ENCODE results near the gene ACTN1.

Gene ACTN1

GRCh38 chr14:68910540-68910939 lies 68.6 kb downstream of the ACTN1 start:
- no peak for TF ChIP-seq CTCF (IDR thresholded peaks at IDR 0.05; ENCODE audit: low read depth, low read length)
- DNase-seq (ENCODE audit: extremely low read depth, low read depth): no peak

- DNase-seq (ENCODE audit: extremely low read depth, low read depth): no peak
- no peak for TF ChIP-seq CTCF (IDR thresholded peaks at IDR 0.05; ENCODE audit: low read depth, low read length)
Measured at GRCh38 chr14:68908803-68909202, 70.3 kb downstream of the ACTN1 start.

GRCh38 chr14:68908201-68908600 lies 70.9 kb downstream of the ACTN1 start:
- no peak for TF ChIP-seq CTCF (IDR thresholded peaks at IDR 0.05; ENCODE audit: low read depth, low read length)

GRCh38 chr14:68906439-68906838 lies 72.7 kb downstream of the ACTN1 start:
- DNase-seq (ENCODE audit: extremely low read depth, low read depth): no peak
- no peak for TF ChIP-seq CTCF (IDR thresholded peaks at IDR 0.05; ENCODE audit: low read depth, low read length)

More at GRCh38 chr14:68908201-68908600, 70.9 kb downstream of the ACTN1 start:
- no peak for DNase-seq (ENCODE audit: extremely low read depth, low read depth)

- no peak for TF ChIP-seq CTCF (IDR thresholded peaks at IDR 0.05; ENCODE audit: low read depth, low read length)
- no peak for DNase-seq (ENCODE audit: extremely low read depth, low read depth)
Measured at GRCh38 chr14:68905107-68905895, 73.8 kb downstream of the ACTN1 start.

- TF ChIP-seq CTCF (IDR thresholded peaks at IDR 0.05; ENCODE audit: low read depth, low read length): no peak
- DNase-seq (ENCODE audit: extremely low read depth, low read depth): no peak
Measured at GRCh38 chr14:68902357-68902756, 76.7 kb downstream of the ACTN1 start.

- no peak for DNase-seq (ENCODE audit: extremely low read depth, low read depth)
- no peak for TF ChIP-seq CTCF (IDR thresholded peaks at IDR 0.05; ENCODE audit: low read depth, low read length)
Measured at GRCh38 chr14:68899033-68899603, 80.0 kb downstream of the ACTN1 start.

Data from AG09319 (cell line).